Neural progenitor cell (in vitro differentiated cells): ENCODE results near the gene MKLN1. TPM values are rescaled to one million over a fixed set of nuclear protein-coding genes. Genes with fewer than 3 reads are reported as not detected.

ENCODE experiments used
- DNase-seq: peaks from one replicate; pipeline ENCODE4 v3.0.0-alpha.2; 2016; ENCODE audit warnings: low spot score
- H2AFZ ChIP-seq: fragments of 200-600 bp; sonication (generic); replicated peaks from 2 replicates; pipeline ENCODE4 v1.6.1; 2016; ENCODE audit warnings: antibody characterized with exemption
- H3F3A ChIP-seq: fragments of 200-600 bp; sonication (generic); 2 replicates; pipeline ENCODE4 v1.6.1; 2016; ENCODE audit warnings: antibody characterized with exemption, low read depth
- H3K27ac ChIP-seq: fragments of 200-600 bp; sonication (generic); 2 replicates; pipeline ENCODE4 v1.5.1; 2016; ENCODE audit warnings: mild to moderate bottlenecking
- H3K27me3 ChIP-seq: fragments of 200-600 bp; sonication (generic); 2 replicates; pipeline ENCODE4 v1.6.1; 2016; ENCODE audit warnings: mild to moderate bottlenecking, moderate library complexity
- H3K36me3 ChIP-seq: fragments of 200-600 bp; sonication (generic); 2 replicates; pipeline ENCODE4 v1.5.1; 2016
- H3K4me1 ChIP-seq: fragments of 200-600 bp; sonication (generic); 2 replicates; pipeline ENCODE4 v1.6.1; 2016; ENCODE audit warnings: mixed run types
- H3K4me2 ChIP-seq: fragments of 200-600 bp; sonication (generic); 2 replicates; pipeline ENCODE4 v1.6.1; 2016
- H3K4me3 ChIP-seq: fragments of 200-600 bp; sonication (generic); 2 replicates; pipeline ENCODE4 v1.5.1; 2016
- H3K79me2 ChIP-seq: fragments of 200-600 bp; sonication (generic); 2 replicates; pipeline ENCODE4 v1.6.1; 2016; ENCODE audit warnings: low read depth
- H3K9ac ChIP-seq: fragments of 200-600 bp; sonication (generic); 2 replicates; pipeline ENCODE4 v1.6.1; 2016
- H3K9me3 ChIP-seq: fragments of 200-600 bp; sonication (generic); 2 replicates; pipeline ENCODE4 v1.5.1; 2016; ENCODE audit warnings: low read depth
- H4K20me1 ChIP-seq: fragments of 200-600 bp; sonication (generic); 2 replicates; pipeline ENCODE4 v1.6.1; 2016; ENCODE audit warnings: low read depth
- H3K27ac Mint-ChIP-seq: 3 replicates; pipeline ENCODE4 v1.8.0; 2021; ENCODE audit warnings: mixed read lengths
- H3K27me3 Mint-ChIP-seq: 2 replicates; pipeline ENCODE4 v1.8.0; 2022; ENCODE audit warnings: low read depth, mild to moderate bottlenecking, inconsistent platforms, moderate library complexity, mixed read lengths; ENCODE audit not compliant: insufficient read depth
- H3K36me3 Mint-ChIP-seq: 3 replicates; pipeline ENCODE4 v1.8.0; 2021; ENCODE audit warnings: mixed read lengths
- H3K4me1 Mint-ChIP-seq: 3 replicates; pipeline ENCODE4 v1.8.0; 2021; ENCODE audit warnings: mixed read lengths
- H3K4me3 Mint-ChIP-seq: 3 replicates; pipeline ENCODE4 v1.8.0; 2021; ENCODE audit warnings: mild to moderate bottlenecking, moderate library complexity, mixed read lengths
- H3K9me3 Mint-ChIP-seq: 3 replicates; pipeline ENCODE4 v1.8.0; 2020; ENCODE audit warnings: mixed read lengths
- EZH2 ChIP-seq: fragments of 200-600 bp; sonication (generic); IDR thresholded peaks from 2 replicates; pipeline ENCODE4 v1.6.1; 2017; ENCODE audit warnings: antibody characterized with exemption, mild to moderate bottlenecking, moderate library complexity
- EZH2phosphoT487 ChIP-seq: fragments of 200-600 bp; sonication (generic); IDR thresholded peaks from 2 replicates; pipeline ENCODE4 v1.6.1; 2017; ENCODE audit warnings: antibody characterized with exemption
- total RNA-seq: library from RNA; depleted of rRNA; stranded (reverse); fragments of >200 nt; gene quantifications from 2 replicates; pipeline ENCODE4 v1.2.3, GENCODE V29; 2015; ENCODE audit warnings: low replicate concordance
- TF ChIP-seq, protein P1 (sequence below): fragments of 200-600 bp; sonication (generic); IDR thresholded peaks from 2 replicates; pipeline ENCODE4 v1.5.1; 2017; ENCODE audit warnings: antibody characterized with exemption, mild to moderate bottlenecking

MKLN1 gene
- total RNA-seq, 1 donor from 2014 or later: 60.9 TPM

DNA sequence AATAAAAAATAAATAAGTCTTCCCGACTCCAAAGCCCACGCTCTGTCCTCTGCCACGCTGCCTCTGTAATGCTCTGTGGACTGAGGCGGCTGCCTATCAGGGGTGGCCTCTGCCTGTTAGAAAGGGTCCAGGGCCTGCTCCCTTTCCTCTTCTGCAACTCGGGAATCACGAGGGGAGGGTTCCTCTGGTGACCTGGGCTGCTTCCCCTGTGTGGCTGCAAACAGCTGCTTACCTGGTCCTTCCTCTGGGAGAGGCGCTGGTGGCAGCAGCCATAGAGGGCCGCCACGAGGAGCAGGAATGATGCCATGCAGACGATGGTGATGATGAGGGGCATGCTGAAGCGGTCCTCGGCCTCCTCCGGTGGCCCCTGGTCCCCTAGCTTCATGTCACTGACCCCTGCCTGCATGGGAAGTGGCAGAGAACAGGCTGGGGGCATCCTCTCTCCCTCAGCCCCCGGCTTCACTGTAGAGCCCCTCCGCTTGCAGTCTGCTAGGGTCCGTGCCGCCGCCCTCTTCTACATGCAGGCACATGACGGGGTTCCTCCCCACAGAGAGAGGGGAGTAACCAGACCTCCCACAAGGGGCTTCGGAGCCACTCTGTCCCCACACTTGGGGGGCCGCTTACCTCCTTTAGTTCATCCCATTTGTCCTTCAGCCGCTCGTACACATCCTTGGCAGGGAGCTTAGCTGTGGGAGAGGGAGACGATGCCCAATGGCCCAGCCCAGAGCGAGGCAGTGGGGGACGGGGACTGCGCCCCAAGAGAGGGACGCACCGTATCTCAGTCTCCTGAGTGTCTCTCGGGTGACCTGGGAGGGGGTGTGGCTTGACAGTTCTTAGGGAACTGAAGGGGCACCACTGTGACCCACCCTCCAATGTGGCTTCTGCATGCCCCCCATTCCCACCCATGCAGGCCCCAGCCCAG lies 178.2 kb downstream of the MKLN1 start:
- no peak for DNase-seq
- H3K36me3 ChIP-seq: no peaks in the 10 kb centered on the region
- no peak overlapping the region for H3K9ac ChIP-seq
- peaks cover 5% of the 10 kb centered on the region for H3K79me2 ChIP-seq
- H3K27ac ChIP-seq: no peak overlapping the region
- peaks cover 16% of the 10 kb centered on the region for H3K4me1 ChIP-seq
- Mint-ChIP-seq H3K36me3 (peaks cover 20% of the 10 kb centered on the region), H3K9me3 (no peaks in the 10 kb centered on the region), H3K4me1 (peaks cover 21% of the 10 kb centered on the region), H3K4me3 (no peak overlapping the region), H3K27me3 (peaks cover 12% of the 10 kb centered on the region), H3K27ac (no peak overlapping the region)
- no peaks in the 10 kb centered on the region for H4K20me1 ChIP-seq
- H3K9me3 ChIP-seq: no peaks in the 10 kb centered on the region
- no peak overlapping the region for H3K4me3 ChIP-seq
- no peak for TF ChIP-seq EZH2phosphoT487
- no peak for TF ChIP-seq EZH2
- TF ChIP-seq, protein P1, sequence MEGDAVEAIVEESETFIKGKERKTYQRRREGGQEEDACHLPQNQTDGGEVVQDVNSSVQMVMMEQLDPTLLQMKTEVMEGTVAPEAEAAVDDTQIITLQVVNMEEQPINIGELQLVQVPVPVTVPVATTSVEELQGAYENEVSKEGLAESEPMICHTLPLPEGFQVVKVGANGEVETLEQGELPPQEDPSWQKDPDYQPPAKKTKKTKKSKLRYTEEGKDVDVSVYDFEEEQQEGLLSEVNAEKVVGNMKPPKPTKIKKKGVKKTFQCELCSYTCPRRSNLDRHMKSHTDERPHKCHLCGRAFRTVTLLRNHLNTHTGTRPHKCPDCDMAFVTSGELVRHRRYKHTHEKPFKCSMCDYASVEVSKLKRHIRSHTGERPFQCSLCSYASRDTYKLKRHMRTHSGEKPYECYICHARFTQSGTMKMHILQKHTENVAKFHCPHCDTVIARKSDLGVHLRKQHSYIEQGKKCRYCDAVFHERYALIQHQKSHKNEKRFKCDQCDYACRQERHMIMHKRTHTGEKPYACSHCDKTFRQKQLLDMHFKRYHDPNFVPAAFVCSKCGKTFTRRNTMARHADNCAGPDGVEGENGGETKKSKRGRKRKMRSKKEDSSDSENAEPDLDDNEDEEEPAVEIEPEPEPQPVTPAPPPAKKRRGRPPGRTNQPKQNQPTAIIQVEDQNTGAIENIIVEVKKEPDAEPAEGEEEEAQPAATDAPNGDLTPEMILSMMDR: no peak
- H3F3A ChIP-seq: peaks cover 15% of the 10 kb centered on the region
- no peaks in the 10 kb centered on the region for H3K27me3 ChIP-seq
- no peak overlapping the region for H3K4me2 ChIP-seq
- H2AFZ ChIP-seq: no peak overlapping the region

DNA sequence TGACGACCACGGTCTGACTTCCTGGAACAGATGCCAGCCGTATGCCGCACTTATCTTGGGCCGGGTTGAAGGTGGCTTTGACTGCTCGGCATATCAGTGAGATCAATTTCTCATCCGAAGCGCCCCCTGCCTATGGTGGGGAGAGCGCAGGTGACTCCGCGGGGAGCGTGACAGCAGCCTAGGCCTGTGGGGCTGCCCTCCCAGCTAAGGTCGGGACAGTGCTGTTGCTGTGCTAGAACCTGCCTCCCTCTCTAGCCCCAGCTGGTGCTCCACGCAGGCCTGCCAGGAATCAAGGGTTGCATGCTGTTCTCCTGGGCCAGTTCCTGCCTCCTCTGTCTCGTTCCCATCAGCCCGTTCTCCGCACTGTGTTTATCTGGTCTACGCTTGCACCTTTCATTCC lies 178.9 kb downstream of the MKLN1 start:
- H3K4me3 Mint-ChIP-seq: no peak overlapping the region
- H3K4me2 ChIP-seq: no peak overlapping the region
- peaks cover 13% of the 10 kb centered on the region for H3K27me3 Mint-ChIP-seq
- peaks cover 21% of the 10 kb centered on the region for H3K4me1 Mint-ChIP-seq
- H3K9me3 Mint-ChIP-seq: no peaks in the 10 kb centered on the region
- peaks cover 15% of the 10 kb centered on the region for H3F3A ChIP-seq
- no peaks in the 10 kb centered on the region for H3K27me3 ChIP-seq
- H3K36me3 Mint-ChIP-seq: peaks cover 23% of the 10 kb centered on the region
- H2AFZ ChIP-seq: no peak overlapping the region
- H3K9ac ChIP-seq: no peak overlapping the region
- peaks cover 10% of the 10 kb centered on the region for H3K79me2 ChIP-seq
- TF ChIP-seq EZH2: no peak
- TF ChIP-seq, protein P1: no peak
- TF ChIP-seq EZH2phosphoT487: no peak
- H3K4me1 ChIP-seq: peaks cover 16% of the 10 kb centered on the region
- no peaks in the 10 kb centered on the region for H4K20me1 ChIP-seq
- H3K4me3 ChIP-seq: no peak overlapping the region
- no peak overlapping the region for H3K27ac ChIP-seq
- no peaks in the 10 kb centered on the region for H3K36me3 ChIP-seq
- H3K9me3 ChIP-seq: no peaks in the 10 kb centered on the region
- H3K27ac Mint-ChIP-seq: no peak overlapping the region
- no peak for DNase-seq

DNA sequence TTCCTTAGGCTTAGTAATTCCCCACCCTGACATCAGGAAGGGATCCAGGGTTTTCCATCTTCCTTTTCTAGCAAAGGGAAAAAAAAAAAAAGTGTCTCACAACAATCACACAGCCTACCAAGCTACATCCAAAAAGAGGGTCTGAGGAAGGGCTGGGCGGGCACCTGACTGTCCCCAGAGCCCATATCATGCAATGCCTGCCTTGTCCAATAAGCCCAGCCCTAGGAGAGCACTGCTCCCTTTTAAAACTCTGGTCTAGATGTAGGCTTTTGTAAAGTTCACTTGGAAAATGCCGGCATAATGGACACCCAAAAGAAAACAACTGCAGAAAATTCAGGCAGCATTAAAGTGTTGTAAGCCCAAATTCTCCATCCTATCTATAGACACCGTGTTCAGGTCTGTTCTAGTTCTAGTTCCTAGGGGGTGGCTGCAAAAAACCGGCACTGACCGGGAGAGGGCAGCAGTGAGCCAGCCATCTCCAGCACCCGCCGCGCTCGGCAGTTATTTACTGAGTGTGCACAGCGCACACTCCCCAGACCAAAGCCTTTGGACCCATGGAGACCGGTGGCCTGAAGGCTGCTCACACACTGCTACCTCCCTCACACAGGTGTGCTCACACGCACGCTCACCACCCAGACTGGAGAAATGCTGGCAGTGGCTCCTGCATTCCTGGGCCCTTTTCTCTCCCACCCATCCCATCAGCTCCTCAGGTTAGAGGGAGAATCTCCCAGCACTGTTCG lies 180.1 kb downstream of the MKLN1 start:
- peaks cover 6% of the 10 kb centered on the region for H3K4me1 ChIP-seq
- H3K9ac ChIP-seq: no peak overlapping the region
- no peaks in the 10 kb centered on the region for H3K9me3 ChIP-seq
- Mint-ChIP-seq H3K4me1 (peaks cover 18% of the 10 kb centered on the region), H3K4me3 (no peak overlapping the region), H3K27ac (peak overlapping the region; percentile 60), H3K27me3 (peaks cover 16% of the 10 kb centered on the region), H3K36me3 (peaks cover 21% of the 10 kb centered on the region), H3K9me3 (no peaks in the 10 kb centered on the region)
- peaks cover 15% of the 10 kb centered on the region for H3F3A ChIP-seq
- no peak overlapping the region for H2AFZ ChIP-seq
- TF ChIP-seq EZH2 (no peak), EZH2phosphoT487 (no peak)
- TF ChIP-seq, protein P1: peak; percentile 74
- H3K27ac ChIP-seq: no peak overlapping the region
- H3K27me3 ChIP-seq: no peaks in the 10 kb centered on the region
- H3K4me2 ChIP-seq: no peak overlapping the region
- no peaks in the 10 kb centered on the region for H4K20me1 ChIP-seq
- no peak overlapping the region for H3K4me3 ChIP-seq
- DNase-seq: peak; percentile 78
- peaks cover 22% of the 10 kb centered on the region for H3K79me2 ChIP-seq
- no peaks in the 10 kb centered on the region for H3K36me3 ChIP-seq
